ENCODE measurements around the gene TMEM125. TPM values are rescaled to one million over a fixed set of nuclear protein-coding genes. Genes with fewer than 3 reads are reported as not detected.

Gene TMEM125
- total and polyA plus RNA-seq, 9 of the 15 experiments (the other 6 are each of a cell fraction or from before 2014, with no cell fraction given): 0.07 to 0.08 TPM; not detected in 7

DNA sequence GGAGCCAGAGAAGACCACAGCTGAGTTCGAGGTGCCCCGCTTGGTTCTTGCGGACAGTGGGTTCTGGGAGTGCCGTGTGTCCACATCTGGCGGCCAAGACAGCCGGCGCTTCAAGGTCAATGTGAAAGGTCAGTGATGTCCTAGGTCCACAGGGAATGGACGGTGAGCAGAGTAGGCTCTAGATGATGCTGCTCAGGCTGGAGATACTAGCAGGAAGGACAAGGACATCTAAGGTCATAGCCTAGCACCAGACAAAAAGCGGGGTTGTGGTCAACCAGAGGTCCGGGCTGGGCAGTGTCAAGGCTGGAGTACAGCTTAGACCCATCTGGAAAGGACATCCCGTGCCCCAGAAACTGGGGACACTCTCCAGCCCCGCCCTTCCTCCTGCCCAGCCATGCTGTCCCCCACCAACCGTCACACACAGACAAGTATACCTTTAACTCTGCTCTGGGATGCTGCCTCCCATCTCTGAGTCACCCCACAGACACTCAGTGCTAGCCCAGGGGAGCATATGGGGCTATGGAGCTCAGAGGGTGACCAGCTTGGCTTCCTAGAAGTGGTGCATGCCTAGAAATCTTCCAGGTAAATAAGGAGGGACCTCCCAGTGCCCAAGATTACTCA is 39.7 kb downstream of the TMEM125 start:
- Histone ChIP-seq H3K36me3 (ENCODE audit: control insufficient read depth, insufficient read depth, low read length) (no peaks in the 10 kb centered on the region), H3K9me1 (ENCODE audit: control insufficient read depth, insufficient read depth, low read length) (no peaks in the 10 kb centered on the region), H3K9ac (ENCODE audit: insufficient read depth in 1 of 2, low read depth in 2 of 2, low read length in 2 of 2) (no peak overlapping the region), H3K79me2 (ENCODE audit: control insufficient read depth, insufficient read depth, low read length) (no peaks in the 10 kb centered on the region), H3K27me3 (ENCODE audit: control insufficient read depth in 2 of 2, insufficient read depth in 2 of 2, low read length in 2 of 2) (peaks cover 20 to 76% of the 10 kb centered on the region in 2 experiments), H3K4me2 (ENCODE audit: insufficient read depth, low read length) (no peak overlapping the region), H3K9me3 (replicated peaks; ENCODE audit: control insufficient read depth, insufficient read depth, low read depth, low read length) (0 out of 2 replicates have a peak, but pooled peaks cover 2% of the 10 kb centered on the region), H3K4me1 (replicated peaks in 1 of 2; ENCODE audit: control insufficient read depth in 2 of 2, insufficient read depth in 2 of 2, low read length in 2 of 2) (peaks cover 4 to 28% of the 10 kb centered on the region in 2 experiments; a peak in 4 of 5 replicates), H4K20me1 (replicated peaks; ENCODE audit: control insufficient read depth, insufficient read depth, low read length) (no peaks in the 10 kb centered on the region; the same call in 1 of the 2 replicates), H3K4me3 (no peak overlapping the region), H3K27ac (ENCODE audit: extremely low read depth, low read depth, low read length) (no peak overlapping the region), H2AFZ (ENCODE audit: low read depth, low read length) (no peak overlapping the region)
- ChIA-PET POLR2A (interaction anchor here (0.6 to 1.3 kb wide), 4 partner anchors 11 to 1658 kb away, joined by 3 to 6 read pairs (median 4); no protein-coding TSS in a partner anchor), CTCF (ENCODE audit: low intra/inter-chr PET ratio) (no interaction called here)
- DNase-seq (ENCODE audit: extremely low read depth in 1 of 4, low spot score in 3 of 4): no peak
- TF ChIP-seq, protein P1, sequence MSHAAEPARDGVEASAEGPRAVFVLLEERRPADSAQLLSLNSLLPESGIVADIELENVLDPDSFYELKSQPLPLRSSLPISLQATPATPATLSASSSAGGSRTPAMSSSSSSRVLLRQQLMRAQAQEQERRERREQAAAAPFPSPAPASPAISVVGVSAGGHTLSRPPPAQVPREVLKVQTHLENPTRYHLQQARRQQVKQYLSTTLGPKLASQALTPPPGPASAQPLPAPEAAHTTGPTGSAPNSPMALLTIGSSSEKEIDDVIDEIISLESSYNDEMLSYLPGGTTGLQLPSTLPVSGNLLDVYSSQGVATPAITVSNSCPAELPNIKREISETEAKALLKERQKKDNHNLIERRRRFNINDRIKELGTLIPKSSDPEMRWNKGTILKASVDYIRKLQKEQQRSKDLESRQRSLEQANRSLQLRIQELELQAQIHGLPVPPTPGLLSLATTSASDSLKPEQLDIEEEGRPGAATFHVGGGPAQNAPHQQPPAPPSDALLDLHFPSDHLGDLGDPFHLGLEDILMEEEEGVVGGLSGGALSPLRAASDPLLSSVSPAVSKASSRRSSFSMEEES (CRISPR knock-in tag; IDR thresholded peaks at IDR 0.05): no peak
- TF ChIP-seq ESRRA (IDR thresholded peaks at IDR 0.05; ENCODE audit: borderline replicate concordance, low read depth): peak; percentile 60
- 23% methylated on average over 13 of the region's 13 CpGs for WGBS (ENCODE audit: insufficient coverage, low coverage, missing lambda C conversion rate)
- BruUV-seq (replicated peaks): no TSS peak
- ATAC-seq: no peak
- no peak for FAIRE-seq
- in situ Hi-C loops (cut with MboI): no loop called here
- intact Hi-C loops (cut with micrococcal nuclease): no loop called here
